Mesendoderm (in vitro differentiated cells): Measurements from ENCODE around the gene TEKTIP1.
"Not testable (repeated sequence)": the region's sequence is repeated elsewhere in the genome, so short reads cannot be mapped to it uniquely, and the experiment has no call there.

ENCODE experiments used
- DNase-seq: peaks from one replicate; pipeline ENCODE4 v3.0.0; 2013
- H2AK5ac ChIP-seq: 2 replicates; pipeline ENCODE4 v1.6.1; 2013; ENCODE audit warnings: low read length, inconsistent platforms
- H2BK120ac ChIP-seq: 2 replicates; pipeline ENCODE4 v1.6.1; 2013; ENCODE audit warnings: low read depth, mild to moderate bottlenecking, low read length, moderate library complexity, mixed read lengths
- H2BK15ac ChIP-seq: replicated peaks from 2 replicates; pipeline ENCODE4 v1.6.1; 2013; ENCODE audit warnings: low read depth, mild to moderate bottlenecking, moderate library complexity
- H2BK5ac ChIP-seq: 2 replicates; pipeline ENCODE4 v1.6.1; 2013; ENCODE audit warnings: low read length, inconsistent platforms
- H3K18ac ChIP-seq: 2 replicates; pipeline ENCODE4 v1.6.1; 2013; ENCODE audit warnings: mild to moderate bottlenecking, low read length, mixed read lengths
- H3K23ac ChIP-seq: one replicate; pipeline ENCODE4 v1.6.1; 2013; ENCODE audit warnings: low read length
- H3K27ac ChIP-seq: 2 replicates; pipeline ENCODE4 v1.5.1; 2013; ENCODE audit warnings: low read depth, mild to moderate bottlenecking, inconsistent platforms, low read length, moderate library complexity
- H3K27me3 ChIP-seq: 2 replicates; pipeline ENCODE4 v1.6.1; 2013; ENCODE audit warnings: low read length, control low read depth, mild to moderate bottlenecking, inconsistent platforms; ENCODE audit not compliant: insufficient read depth, poor library complexity
- H3K36me3 ChIP-seq: 2 replicates; pipeline ENCODE4 v1.6.1; 2013; ENCODE audit warnings: low read length, inconsistent platforms; ENCODE audit not compliant: control insufficient read depth, insufficient read depth
- H3K4ac ChIP-seq: one replicate; pipeline ENCODE4 v1.6.1; 2013; ENCODE audit warnings: low read depth, mild to moderate bottlenecking, low read length, moderate library complexity
- H3K4me1 ChIP-seq: 2 replicates; pipeline ENCODE4 v1.6.1; 2013; ENCODE audit warnings: low read depth, low read length, inconsistent platforms; ENCODE audit not compliant: control insufficient read depth
- H3K4me2 ChIP-seq: 2 replicates; pipeline ENCODE4 v1.6.1; 2013; ENCODE audit warnings: low read length
- H3K4me3 ChIP-seq: 2 replicates; pipeline ENCODE4 v1.5.1; 2013; ENCODE audit warnings: mild to moderate bottlenecking, low read length
- H3K56ac ChIP-seq: one replicate; pipeline ENCODE4 v1.6.1; 2013; ENCODE audit warnings: low read length
- H3K79me1 ChIP-seq: 2 replicates; pipeline ENCODE4 v1.6.1; 2013; ENCODE audit warnings: low read length, inconsistent platforms
- H3K79me2 ChIP-seq: 2 replicates; pipeline ENCODE4 v1.6.1; 2013; ENCODE audit warnings: mild to moderate bottlenecking, low read length; ENCODE audit not compliant: control insufficient read depth, insufficient read depth
- H3K9ac ChIP-seq: 2 replicates; pipeline ENCODE4 v1.6.1; 2013; ENCODE audit warnings: low read length, inconsistent platforms
- H4K5ac ChIP-seq: one replicate; pipeline ENCODE4 v1.6.1; 2013; ENCODE audit warnings: low read length
- H4K8ac ChIP-seq: one replicate; pipeline ENCODE4 v1.6.1; 2013; ENCODE audit warnings: low read depth, mild to moderate bottlenecking, control low read depth, low read length, moderate library complexity
- WGBS: extraction: QIAGEN DNeasy Blood & Tissue Kit; methylation state at CpG from one replicate; pipeline ENCODE4 v1.1.7; 2013; ENCODE audit warnings: low lambda C conversion rate, missing lambda C conversion rate; ENCODE audit not compliant: insufficient coverage; ENCODE audit errors: extremely low coverage; 5-methylcytosine and 5-hydroxymethylcytosine counted together

The TEKTIP1 gene

GRCh38 chr19:3565139-3565538 lies 26.2 kb downstream of the TEKTIP1 start:
- H3K27ac ChIP-seq: no peak overlapping the region
- H3K27me3 ChIP-seq: no peaks in the 10 kb centered on the region
- no peak overlapping the region for H2BK15ac ChIP-seq
- H2BK120ac ChIP-seq: no peak overlapping the region
- H2AK5ac ChIP-seq: no peak overlapping the region
- no peak overlapping the region for H4K8ac ChIP-seq
- H3K79me1 ChIP-seq: no peaks in the 10 kb centered on the region
- no peak overlapping the region for H3K4me3 ChIP-seq
- H3K18ac ChIP-seq: no peak overlapping the region
- no peaks in the 10 kb centered on the region for H3K79me2 ChIP-seq
- WGBS: no CpG with 5 or more reads among the region's 19 CpGs
- H3K23ac ChIP-seq: no peak overlapping the region
- H3K36me3 ChIP-seq: no peaks in the 10 kb centered on the region
- H3K9ac ChIP-seq: no peak overlapping the region
- H3K4ac ChIP-seq: no peak overlapping the region
- H3K56ac ChIP-seq: no peak overlapping the region
- H3K4me2 ChIP-seq: no peak overlapping the region
- H3K4me1 ChIP-seq: no peaks in the 10 kb centered on the region
- H2BK5ac ChIP-seq: no peak overlapping the region
- H4K5ac ChIP-seq: no peak overlapping the region
- DNase-seq: no peak

GRCh38 chr19:3570042-3570441 lies 31.1 kb downstream of the TEKTIP1 start:
- H3K36me3 ChIP-seq, H3K79me1 ChIP-seq, H3K4me3 ChIP-seq, H2BK120ac ChIP-seq, H3K23ac ChIP-seq, H2BK15ac ChIP-seq, H3K9ac ChIP-seq, H3K79me2 ChIP-seq, H3K4ac ChIP-seq, H3K18ac ChIP-seq, DNase-seq, H4K5ac ChIP-seq, H3K56ac ChIP-seq, H3K4me2 ChIP-seq, H4K8ac ChIP-seq, H3K27ac ChIP-seq, H3K27me3 ChIP-seq, H2BK5ac ChIP-seq, H3K4me1 ChIP-seq, H2AK5ac ChIP-seq: not testable (repeated sequence)
- no CpG with 5 or more reads among the region's 11 CpGs for WGBS

GRCh38 chr19:3570606-3571011 lies 31.6 kb downstream of the TEKTIP1 start:
- H3K36me3 ChIP-seq: no peaks in the 10 kb centered on the region
- H2AK5ac ChIP-seq: no peak overlapping the region
- H3K79me1 ChIP-seq: no peaks in the 10 kb centered on the region
- H3K56ac ChIP-seq: no peak overlapping the region
- no peak overlapping the region for H3K27ac ChIP-seq
- no CpG with 5 or more reads among the region's 7 CpGs for WGBS
- peaks cover 2% of the 10 kb centered on the region for H3K4me1 ChIP-seq
- no peak overlapping the region for H4K5ac ChIP-seq
- H2BK5ac ChIP-seq: no peak overlapping the region
- H2BK120ac ChIP-seq: no peak overlapping the region
- no peak for DNase-seq
- H3K4ac ChIP-seq: no peak overlapping the region
- no peak overlapping the region for H3K23ac ChIP-seq
- no peaks in the 10 kb centered on the region for H3K79me2 ChIP-seq
- no peak overlapping the region for H3K9ac ChIP-seq
- H4K8ac ChIP-seq: no peak overlapping the region
- H3K4me2 ChIP-seq: no peak overlapping the region
- no peak overlapping the region for H2BK15ac ChIP-seq
- H3K4me3 ChIP-seq: no peak overlapping the region
- H3K18ac ChIP-seq: no peak overlapping the region
- no peaks in the 10 kb centered on the region for H3K27me3 ChIP-seq

- Histone ChIP-seq H3K4me3 (no peak overlapping the region), H4K8ac (no peak overlapping the region), H3K27ac (no peak overlapping the region)
Measured at GRCh38 chr19:3572132-3572854, 33.3 kb downstream of the TEKTIP1 start.

GRCh38 chr19:3572855-3573161 lies 33.8 kb downstream of the TEKTIP1 start, which contains the start of gene HMG20B:
Gene HMG20B, plus strand, starts transcription at chr19:3572944. Its CDS starts 366 bp downstream, at chr19:3573310.
- Histone ChIP-seq H3K4ac (peak within 1 kb of the TSS; percentile 71), H2BK15ac (no peak within 1 kb of the TSS), H3K79me2 (no peaks in the 10 kb centered on the region), H2BK120ac (peak within 1 kb of the TSS; percentile 56), H2AK5ac (no peak within 1 kb of the TSS), H3K18ac (peak within 1 kb of the TSS; percentile 86), H3K27me3 (no peaks in the 10 kb centered on the region), H3K4me3 (peak within 1 kb of the TSS; percentile 66), H4K5ac (no peak within 1 kb of the TSS), H3K36me3 (no peaks in the 10 kb centered on the region), H3K4me2 (peak within 1 kb of the TSS; percentile 66), H3K23ac (no peak within 1 kb of the TSS), H4K8ac (no peak within 1 kb of the TSS), H2BK5ac (no peak within 1 kb of the TSS), H3K79me1 (no peaks in the 10 kb centered on the region), H3K9ac (peak within 1 kb of the TSS; percentile 81), H3K4me1 (peaks cover 6% of the 10 kb centered on the region), H3K56ac (peak within 1 kb of the TSS; percentile 84), H3K27ac (peak within 1 kb of the TSS; percentile 22)
- WGBS: no CpG with 5 or more reads among the region's 30 CpGs
- DNase-seq: no peak

More at GRCh38 chr19:3572132-3572854, 33.3 kb downstream of the TEKTIP1 start:
- H3K9ac ChIP-seq: no peak overlapping the region
- H3K4ac ChIP-seq: no peak overlapping the region
- H3K36me3 ChIP-seq: no peaks in the 10 kb centered on the region
- no peak overlapping the region for H3K23ac ChIP-seq
- H2AK5ac ChIP-seq: no peak overlapping the region
- peak; percentile 100 for DNase-seq
- H3K79me2 ChIP-seq: no peaks in the 10 kb centered on the region
- H3K27me3 ChIP-seq: no peaks in the 10 kb centered on the region
- peaks cover 6% of the 10 kb centered on the region for H3K4me1 ChIP-seq
- no CpG with 5 or more reads among the region's 48 CpGs for WGBS
- H2BK5ac ChIP-seq: no peak overlapping the region
- H4K5ac ChIP-seq: no peak overlapping the region
- H3K4me2 ChIP-seq: peak overlapping the region; percentile 40
- H2BK120ac ChIP-seq: no peak overlapping the region
- H3K56ac ChIP-seq: peak overlapping the region; percentile 60
- H2BK15ac ChIP-seq: no peak overlapping the region
- H3K79me1 ChIP-seq: no peaks in the 10 kb centered on the region
- H3K18ac ChIP-seq: no peak overlapping the region
